Measurements from ENCODE around the gene SH3BP1.

Gene SH3BP1

GRCh38 chr22:37633625-37634416, 5.6 kb upstream of the SH3BP1 start:
- no peak for TF ChIP-seq CTCF (IDR thresholded peaks at IDR 0.05; ENCODE audit: insufficient read depth, low read depth, low read length, missing control alignments)
- no peak overlapping the region for H3K4me3 ChIP-seq (ENCODE audit: low read length)
- no peak for DNase-seq (ENCODE audit: low read depth)

- peak; percentile 33 for TF ChIP-seq CTCF (IDR thresholded peaks at IDR 0.05; ENCODE audit: insufficient read depth, low read depth, low read length, missing control alignments)
- no peak for DNase-seq (ENCODE audit: low read depth)
- H3K4me3 ChIP-seq (ENCODE audit: low read length), result no peak overlapping the region
Measured at GRCh38 chr22:37634417-37634924, 5.0 kb upstream of the SH3BP1 start.

GRCh38 chr22:37635157-37635556, 4.3 kb upstream of the SH3BP1 start:
- TF ChIP-seq CTCF (IDR thresholded peaks at IDR 0.05; ENCODE audit: insufficient read depth, low read depth, low read length, missing control alignments), result no peak
- DNase-seq (ENCODE audit: low read depth), result no peak
- H3K4me3 ChIP-seq (ENCODE audit: low read length), result no peak overlapping the region

GRCh38 chr22:37636186-37636948, 3.1 kb upstream of the SH3BP1 start:
- no peak for DNase-seq (ENCODE audit: low read depth)
- H3K4me3 ChIP-seq (ENCODE audit: low read length), result no peak overlapping the region
- peak; percentile 25 for TF ChIP-seq CTCF (IDR thresholded peaks at IDR 0.05; ENCODE audit: insufficient read depth, low read depth, low read length, missing control alignments)

- DNase-seq (ENCODE audit: low read depth), result no peak
- H3K4me3 ChIP-seq (ENCODE audit: low read length), result no peak overlapping the region
- no peak for TF ChIP-seq CTCF (IDR thresholded peaks at IDR 0.05; ENCODE audit: insufficient read depth, low read depth, low read length, missing control alignments)
Measured at GRCh38 chr22:37636949-37637273, 2.6 kb upstream of the SH3BP1 start.

GRCh38 chr22:37638391-37639069, 939 bp upstream of the SH3BP1 start:
- peak overlapping the region; percentile 95 for H3K4me3 ChIP-seq (ENCODE audit: low read length)
- no peak for TF ChIP-seq CTCF (IDR thresholded peaks at IDR 0.05; ENCODE audit: insufficient read depth, low read depth, low read length, missing control alignments)
- peak; percentile 39 for DNase-seq (ENCODE audit: low read depth)

Measured in epithelial cell of esophagus (primary cell).